Heart right ventricle (tissue), 16 donors: ENCODE measurements around the gene CABP4. TPM values are rescaled to one million over a fixed set of nuclear protein-coding genes. Genes with fewer than 3 reads are reported as not detected.

Source experiments
- ATAC-seq, 8 donors: fragments of 200-7000 bp; cut with Tn5 transposase; one replicate each; pipeline ENCODE4 v1.9.1; 2020; ENCODE audit warnings: mild to moderate bottlenecking in 8 of 8, moderate library complexity in 8 of 8, moderate number of reproducible peaks in 1 of 8
- DNase-seq, 2 donors: peaks; one replicate each; pipeline ENCODE4 v3.0.0-alpha.2; 2020
- H3K27ac ChIP-seq, 10 donors: fragments of 200-600 bp; sonication (generic) in 2 of 10; one replicate each; pipeline versions ENCODE4 v1.5.0 to v1.8.0; 2020 to 2022; ENCODE audit warnings: mild to moderate bottlenecking in 3 of 10
- H3K27me3 ChIP-seq, 7 donors: fragments of 200-600 bp; one replicate each; pipeline ENCODE4 v1.8.0; 2021 to 2022; ENCODE audit warnings: mild to moderate bottlenecking in 2 of 7
- H3K36me3 ChIP-seq, 9 donors: fragments of 200-600 bp; sonication (generic) in 1 of 9; one replicate each; pipeline versions ENCODE4 v1.5.0 to v1.8.0; 2020 to 2022; ENCODE audit warnings: mild to moderate bottlenecking in 2 of 9
- H3K4me1 ChIP-seq, 9 donors: fragments of 200-600 bp; sonication (generic) in 1 of 9; one replicate each; pipeline versions ENCODE4 v1.5.0 to v1.8.0; 2020 to 2022; ENCODE audit warnings: mild to moderate bottlenecking in 4 of 9
- H3K4me3 ChIP-seq, 10 donors: fragments of 200-600 bp; sonication (generic) in 2 of 10; one replicate each; pipeline versions ENCODE4 v1.5.0 to v1.8.0; 2020 to 2022; ENCODE audit warnings: mild to moderate bottlenecking in 7 of 10, moderate library complexity in 2 of 10
- H3K9me3 ChIP-seq, 11 donors: fragments of 200-600 bp in 10 of 11; sonication (generic) in 2 of 11; one replicate each; pipeline versions ENCODE4 v1.5.0 to v1.8.0; 2013 to 2022; ENCODE audit warnings: mild to moderate bottlenecking in 2 of 11, control low read depth in 1 of 11, moderate library complexity in 1 of 11
- CTCF ChIP-seq, 9 donors: fragments of 200-600 bp; sonication (generic) in 2 of 9; IDR thresholded peaks; one replicate each; pipeline versions ENCODE4 v1.5.0 to v1.8.0; 2021 to 2022; ENCODE audit warnings: antibody characterized with exemption in 9 of 9, mild to moderate bottlenecking in 5 of 9, moderate library complexity in 1 of 9
- WGBS, 2 donors: extraction: QIAGEN DNeasy Blood & Tissue Kit; methylation state at CpG; one replicate each; pipeline ENCODE4 v1.1.7; 2013; ENCODE audit warnings: inconsistent platforms in 1 of 2; 5-methylcytosine and 5-hydroxymethylcytosine counted together
- intact Hi-C, 10 donors: fragments of 100-400 bp; cut with DNase I; formaldehyde crosslinking; loops; one replicate each; pipeline versions ENCODE4 v1.11.1 to v1.14.2; 2022
- polyA plus RNA-seq, 2 donors: library from polyadenylated mRNA; stranded (reverse); fragments of 200-250 nt; gene quantifications; one replicate each; pipeline ENCODE4 v1.2.3, GENCODE V29; 2013
- total RNA-seq, 10 donors: library from RNA; stranded (reverse); fragmentation: NEBNext Ultra II Directional in 3 of 10; extraction: Animal tissue kit (Norgen Biotek cat#: 25700) in 3 of 10; gene quantifications; one replicate each; pipeline versions ENCODE4 v1.2.1 to v1.2.4, GENCODE V29; 2021 to 2023
- donor health status: Arrhythmogenic right ventricular cardiomyopathy.
- donor health status: ischemic (EF 13 %, LVEDD 7.1; RV severe dilation, severe dysfunction).
- donor health status: healthy with polysubstance abuse.
- donor health status: DM: no; HTN: yes; CAD: no.
- donor health status: DM: no; HTN: no; CAD: no.
- donor health status: ischemic (EF 25% LVEDD 6.9; RV normal size, moderate dysfunction).
- donor health status: ischemic (EF 25% LVEDD 5.7; RV mildly dilated, moderate dysfunction).
- donor health status: healthy.
- donor health status: DM: yes; HTN: yes; CAD: no.
- donor health status: Ischemic cardiomyopathy.
- donor health status: ischemic (EF 35%, LVEDD 5.7; RV mildly dilated, moderate dysfunction).
- donor health status: nonischemic (EF 11% LVEDD 7.7; RV severe dilation, severe dysfunction).
- donor health status: DM: yes; HTN: yes; CAD: no.
- donor health status: PGD.
- donor health status: ischemic (EF 29% LVEDD 5.4; RV normal size, mild dysfunction).
- donor health status: nonischemic (EF 23%, LVEDD 6.1; RV moderate dilation, normal function).

Gene CABP4
- total and polyA plus RNA-seq, 12 donors = 0.17 to 1.5 (median 0.70) TPM; not detected in 1

- DNase-seq = no peak
- H3K36me3 ChIP-seq = no peaks in the 10 kb centered on the region
- TF ChIP-seq CTCF (IDR thresholded peaks at IDR 0.05) = no peak
- intact Hi-C loops = no loop called here
- no peak overlapping the region for H3K4me3 ChIP-seq
- no peak for ATAC-seq
- H3K4me1 ChIP-seq = peaks cover 0 to 53% (median 6%) of the 10 kb centered on the region in 9 donors
- no peaks in the 10 kb centered on the region for H3K9me3 ChIP-seq
- peaks cover 0 to 62% (median 50%) of the 10 kb centered on the region in 7 donors for H3K27me3 ChIP-seq
- H3K27ac ChIP-seq = peak overlapping the region in 1 of 10 donors; percentile 99
- WGBS, 2 donors = 63 to 66% methylated on average over 15 of the region's 15 CpGs
Observed at GRCh38 chr11:67410369-67410831, 44.8 kb upstream of the CABP4 start.

GRCh38 chr11:67410984-67411784, 44.0 kb upstream of the CABP4 start:
- no peak for TF ChIP-seq CTCF (IDR thresholded peaks at IDR 0.05)
- Histone ChIP-seq H3K4me1 (peaks cover under 1 to 53% (median 11%) of the 10 kb centered on the region in 9 donors), H3K27me3 (peaks cover 0 to 64% (median 53%) of the 10 kb centered on the region in 7 donors), H3K36me3 (no peaks in the 10 kb centered on the region), H3K27ac (no peak overlapping the region), H3K9me3 (no peaks in the 10 kb centered on the region), H3K4me3 (no peak overlapping the region)
- DNase-seq (no peak), ATAC-seq (no peak)
- 70 to 72% methylated on average over 17 of the region's 17 CpGs for WGBS, 2 donors
- intact Hi-C loops = no loop called here

GRCh38 chr11:67411785-67412152, 43.4 kb upstream of the CABP4 start:
- DNase-seq (no peak), ATAC-seq (no peak)
- no peaks in the 10 kb centered on the region for H3K9me3 ChIP-seq
- no peak overlapping the region for H3K4me3 ChIP-seq
- peaks cover 6 to 53% (median 17%) of the 10 kb centered on the region in 9 donors for H3K4me1 ChIP-seq
- H3K36me3 ChIP-seq = no peaks in the 10 kb centered on the region
- intact Hi-C loops = no loop called here
- H3K27me3 ChIP-seq = peaks cover 0 to 64% (median 53%) of the 10 kb centered on the region in 7 donors
- no peak for TF ChIP-seq CTCF (IDR thresholded peaks at IDR 0.05)
- H3K27ac ChIP-seq = no peak overlapping the region
- WGBS, 2 donors = 69 to 71% methylated on average over 7 of the region's 7 CpGs

- no peak overlapping the region for H3K4me3 ChIP-seq
- intact Hi-C loops = no loop called here
- H3K27ac ChIP-seq = no peak overlapping the region
- no peak for DNase-seq
- H3K9me3 ChIP-seq = no peaks in the 10 kb centered on the region
- no peak for TF ChIP-seq CTCF (IDR thresholded peaks at IDR 0.05)
- no peak for ATAC-seq
- H3K36me3 ChIP-seq = no peaks in the 10 kb centered on the region
- peaks cover 0 to 64% (median 53%) of the 10 kb centered on the region in 7 donors for H3K27me3 ChIP-seq
- peaks cover 6 to 57% (median 26%) of the 10 kb centered on the region in 9 donors for H3K4me1 ChIP-seq
- 69 to 73% methylated on average over 9 of the region's 9 CpGs for WGBS, 2 donors
Observed at GRCh38 chr11:67412495-67413179, 42.5 kb upstream of the CABP4 start.
